ENCODE data around the gene ASXL3.

DNA sequence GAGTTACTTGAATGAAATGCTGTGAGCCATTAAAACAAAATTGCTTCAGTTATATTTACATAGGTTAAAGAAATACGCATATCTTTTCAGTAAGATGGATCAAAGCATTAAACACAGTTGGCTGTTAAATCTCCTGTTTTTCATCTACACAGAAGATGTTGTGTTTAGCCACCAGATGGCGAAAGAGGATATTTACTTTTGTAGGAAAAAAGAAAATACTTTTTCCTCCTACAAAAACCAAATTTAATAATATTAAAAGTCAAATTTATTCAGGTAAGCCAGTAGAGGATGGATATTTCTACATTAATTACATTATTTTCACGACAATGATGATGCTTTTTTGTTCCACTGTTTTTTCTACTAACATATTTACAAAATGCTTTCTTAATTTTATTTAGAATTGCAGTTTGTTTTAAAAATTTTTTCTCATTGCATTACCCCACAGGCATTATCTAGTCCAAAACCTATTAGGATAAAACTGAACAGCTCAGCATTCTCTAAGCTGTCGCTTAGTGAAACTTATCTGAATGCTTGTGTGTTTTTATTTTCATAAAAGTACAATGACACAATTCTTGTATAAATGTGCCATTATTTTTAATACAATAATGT, 173.7 kb downstream of the ASXL3 start:
- TF ChIP-seq RXRA (IDR thresholded peaks at IDR 0.05): no peak
- peak; percentile 61 to 71 for TF ChIP-seq RAD21 (IDR thresholded peaks at IDR 0.05)
- TF ChIP-seq, protein P1, sequence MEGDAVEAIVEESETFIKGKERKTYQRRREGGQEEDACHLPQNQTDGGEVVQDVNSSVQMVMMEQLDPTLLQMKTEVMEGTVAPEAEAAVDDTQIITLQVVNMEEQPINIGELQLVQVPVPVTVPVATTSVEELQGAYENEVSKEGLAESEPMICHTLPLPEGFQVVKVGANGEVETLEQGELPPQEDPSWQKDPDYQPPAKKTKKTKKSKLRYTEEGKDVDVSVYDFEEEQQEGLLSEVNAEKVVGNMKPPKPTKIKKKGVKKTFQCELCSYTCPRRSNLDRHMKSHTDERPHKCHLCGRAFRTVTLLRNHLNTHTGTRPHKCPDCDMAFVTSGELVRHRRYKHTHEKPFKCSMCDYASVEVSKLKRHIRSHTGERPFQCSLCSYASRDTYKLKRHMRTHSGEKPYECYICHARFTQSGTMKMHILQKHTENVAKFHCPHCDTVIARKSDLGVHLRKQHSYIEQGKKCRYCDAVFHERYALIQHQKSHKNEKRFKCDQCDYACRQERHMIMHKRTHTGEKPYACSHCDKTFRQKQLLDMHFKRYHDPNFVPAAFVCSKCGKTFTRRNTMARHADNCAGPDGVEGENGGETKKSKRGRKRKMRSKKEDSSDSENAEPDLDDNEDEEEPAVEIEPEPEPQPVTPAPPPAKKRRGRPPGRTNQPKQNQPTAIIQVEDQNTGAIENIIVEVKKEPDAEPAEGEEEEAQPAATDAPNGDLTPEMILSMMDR (IDR thresholded peaks at IDR 0.05; ENCODE audit: low read depth, low read length, missing input control): peak; percentile 38

Measured in liver (tissue), 3 donors.